HG03575 (cell line): ENCODE results near the gene PRLH.
"Not testable (repeated sequence)": the region's sequence is repeated elsewhere in the genome, so short reads cannot be mapped to it uniquely, and the experiment has no call there.

Source experiments
- ATAC-seq: cut with Tn5 transposase; IDR thresholded peaks from one replicate; pipeline ENCODE4 v1.9.1; 2021; ENCODE audit not compliant: unreplicated experiment, insufficient number of reproducible peaks, low FRiP score; ENCODE audit errors: extremely low read depth

The PRLH gene

GRCh38 chr2:237594514-237594871 is 28.1 kb downstream of the PRLH start:
- ATAC-seq = no peak

GRCh38 chr2:237595829-237596519 is 29.6 kb downstream of the PRLH start:
- not testable (repeated sequence) for ATAC-seq

- no peak for ATAC-seq
Observed at GRCh38 chr2:237596520-237597195, 30.3 kb downstream of the PRLH start.

GRCh38 chr2:237597196-237598145 is 31.1 kb downstream of the PRLH start:
- no peak for ATAC-seq

GRCh38 chr2:237598468-237599208 is 32.3 kb downstream of the PRLH start:
- ATAC-seq = no peak

GRCh38 chr2:237599465-237600110 is 33.2 kb downstream of the PRLH start:
- no peak for ATAC-seq

GRCh38 chr2:237600205-237600846 is 34.0 kb downstream of the PRLH start:
- ATAC-seq = no peak

GRCh38 chr2:237601453-237602116 is 35.2 kb downstream of the PRLH start:
- ATAC-seq = no peak

GRCh38 chr2:237602409-237602808 is 36.0 kb downstream of the PRLH start:
- ATAC-seq = no peak

- no peak for ATAC-seq
Observed at GRCh38 chr2:237603049-237603717, 36.8 kb downstream of the PRLH start.

- no peak for ATAC-seq
Observed at GRCh38 chr2:237603718-237604362, 37.5 kb downstream of the PRLH start.

- ATAC-seq = no peak
Observed at GRCh38 chr2:237604391-237604790, 38.0 kb downstream of the PRLH start.

- no peak for ATAC-seq
Observed at GRCh38 chr2:237604960-237605359, 38.6 kb downstream of the PRLH start.

- not testable (repeated sequence) for ATAC-seq
Observed at GRCh38 chr2:237606522-237606921, 40.1 kb downstream of the PRLH start.

GRCh38 chr2:237612527-237613357 is 46.4 kb downstream of the PRLH start:
- ATAC-seq = no peak

GRCh38 chr2:237613679-237614078 is 47.3 kb downstream of the PRLH start:
- ATAC-seq = no peak
